GM21515 (cell line): ENCODE measurements around the gene LRRC32.
"Not testable (repeated sequence)": the region's sequence is repeated elsewhere in the genome, so short reads cannot be mapped to it uniquely, and the experiment has no call there.

ENCODE experiments used
- ATAC-seq: cut with Tn5 transposase; IDR thresholded peaks from one replicate; pipeline ENCODE4 v1.9.1; 2021; ENCODE audit not compliant: unreplicated experiment

LRRC32 gene

DNA sequence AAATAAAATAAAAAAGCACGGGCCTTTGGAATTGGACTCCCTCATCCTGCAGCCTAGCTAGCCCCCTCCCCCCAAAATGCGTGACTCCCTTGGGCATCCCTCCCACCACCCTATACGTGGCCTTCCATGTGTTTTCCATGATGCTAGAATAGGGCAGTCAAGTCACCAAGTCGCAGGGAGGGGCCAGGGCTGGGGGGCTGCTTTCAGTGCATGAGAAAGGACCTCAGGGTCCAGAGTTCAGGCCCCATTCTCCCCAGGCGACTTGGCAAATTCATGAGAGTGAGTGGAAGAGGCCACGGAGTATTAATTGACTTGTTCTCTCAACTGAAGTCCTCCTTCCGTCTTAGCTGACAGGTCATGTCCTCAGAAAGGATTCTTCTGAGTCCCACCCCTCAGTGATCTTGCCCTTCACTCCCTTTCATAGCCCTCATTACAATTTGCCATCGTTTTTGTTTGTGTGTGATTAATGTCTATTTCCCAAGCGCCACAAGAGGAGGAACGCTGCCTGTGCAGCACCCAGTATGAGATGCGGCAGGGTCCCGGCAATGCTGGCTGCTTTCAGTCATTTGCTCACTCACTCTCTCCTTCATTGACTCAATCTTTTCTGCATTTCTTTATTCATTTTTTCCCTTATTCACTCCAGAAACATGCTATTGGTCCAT lies 17.4 kb downstream of the LRRC32 start:
- ATAC-seq = no peak

DNA sequence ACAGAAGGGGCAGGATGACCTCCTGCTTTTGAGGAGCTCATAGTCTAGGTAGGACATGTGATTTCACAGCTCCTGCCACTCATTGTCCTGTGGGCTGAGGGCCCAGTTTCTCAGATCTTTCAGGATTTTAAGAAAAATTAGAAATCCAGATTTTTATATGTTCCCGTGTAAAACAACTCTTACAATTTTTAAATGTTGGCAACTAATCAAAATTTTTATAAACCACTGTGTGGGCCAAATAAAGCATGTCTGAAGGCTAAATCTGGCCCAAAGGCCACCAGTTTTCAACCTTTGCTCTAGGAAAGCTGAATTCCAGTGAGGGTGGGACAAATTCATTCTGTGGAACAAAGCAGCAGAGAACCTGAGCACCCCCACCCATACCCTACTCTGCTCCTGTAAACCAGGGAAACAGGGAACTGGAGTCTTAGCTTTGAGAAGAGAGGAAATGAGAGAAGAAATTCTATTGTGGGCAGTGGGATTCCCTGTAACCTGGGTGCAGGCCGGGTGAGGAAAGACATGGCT lies 20.6 kb downstream of the LRRC32 start:
- ATAC-seq = no peak

DNA sequence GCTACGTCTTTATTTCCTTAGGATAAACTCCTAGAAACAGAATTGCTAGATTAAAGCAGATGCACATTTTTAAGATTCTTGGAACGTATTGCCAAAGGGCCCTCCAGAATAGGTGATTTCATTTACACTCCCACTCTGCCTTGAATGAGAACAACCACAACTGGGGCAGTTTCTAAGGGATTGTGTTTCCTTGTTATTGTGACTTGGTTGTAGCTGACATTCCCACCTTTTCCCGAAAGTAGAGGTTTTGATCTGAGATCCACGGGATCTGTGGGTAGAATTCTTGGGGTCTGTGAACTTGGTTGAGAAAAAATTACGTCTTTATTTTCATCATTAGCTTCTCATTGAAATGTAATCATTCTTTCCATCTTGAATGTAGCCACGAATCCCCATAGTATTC lies 21.5 kb downstream of the LRRC32 start:
- no peak for ATAC-seq

DNA sequence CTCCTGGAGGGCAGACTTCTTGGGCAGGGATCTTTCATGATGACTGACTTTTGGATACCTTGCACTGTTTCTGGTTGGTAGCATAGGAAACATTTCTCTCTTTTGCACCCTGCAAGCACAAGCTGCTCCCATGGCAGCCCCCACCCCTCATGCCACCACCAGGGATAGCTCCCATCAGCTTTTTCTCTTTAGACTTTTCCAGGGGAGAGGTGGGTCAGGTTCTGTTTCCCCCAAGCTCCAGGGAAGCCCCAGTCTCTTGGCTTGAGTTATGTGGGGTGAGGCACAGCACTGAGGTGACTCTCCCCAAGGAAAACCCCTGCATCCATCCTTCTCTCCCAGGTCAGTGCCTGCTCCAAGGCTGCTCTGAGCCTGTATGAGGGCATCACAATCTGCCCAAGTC lies 22.5 kb downstream of the LRRC32 start:
- no peak for ATAC-seq

DNA sequence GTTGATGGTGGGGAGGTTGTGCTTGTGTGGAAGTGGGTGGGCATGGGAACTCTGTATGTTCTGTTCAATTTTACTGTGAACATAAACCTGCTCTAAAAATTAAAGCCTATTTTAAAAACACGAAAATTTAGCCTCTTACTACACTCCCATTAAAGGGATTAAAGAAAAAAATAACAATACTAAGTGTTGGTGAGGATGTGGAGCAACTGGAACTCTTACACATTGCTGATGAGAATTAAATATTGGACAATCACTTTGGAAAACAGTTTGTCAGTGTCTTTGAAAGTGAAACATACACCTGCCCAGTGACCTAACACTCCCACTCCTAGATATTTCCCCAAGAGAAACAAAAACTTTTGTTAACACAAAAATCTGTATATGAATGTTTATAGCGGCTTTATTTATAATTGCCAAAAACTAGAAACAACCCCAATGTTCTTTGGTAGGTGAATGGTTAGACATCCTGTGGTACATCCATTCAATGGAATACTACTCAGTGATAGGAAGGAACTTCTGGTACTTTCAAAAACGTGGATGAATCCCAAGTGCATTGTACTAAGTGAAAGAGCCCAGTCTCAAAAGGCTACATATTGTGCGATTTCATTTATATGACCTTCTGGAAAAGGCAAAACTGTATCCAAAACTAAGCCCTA lies 23.5 kb downstream of the LRRC32 start:
- no peak for ATAC-seq

DNA sequence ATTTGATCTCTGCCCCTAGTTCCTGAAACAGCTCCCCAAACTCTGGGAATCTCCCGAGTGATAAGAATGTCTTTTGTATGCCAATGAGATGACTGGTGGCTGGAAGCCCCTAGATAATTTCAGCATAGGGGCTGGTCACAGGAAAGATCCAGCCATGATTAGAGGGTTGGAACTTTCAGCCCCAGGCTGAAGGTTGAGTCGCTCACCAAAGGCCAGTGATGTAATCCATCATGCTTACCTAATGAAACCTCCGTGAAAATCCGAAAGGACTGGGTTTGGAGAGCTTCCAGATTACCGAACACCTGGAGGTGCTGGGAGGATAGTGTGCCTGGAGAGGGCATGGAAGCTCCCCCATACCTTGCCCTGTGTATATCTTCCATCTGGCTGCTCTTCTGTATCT lies 26.0 kb downstream of the LRRC32 start:
- no peak for ATAC-seq

DNA sequence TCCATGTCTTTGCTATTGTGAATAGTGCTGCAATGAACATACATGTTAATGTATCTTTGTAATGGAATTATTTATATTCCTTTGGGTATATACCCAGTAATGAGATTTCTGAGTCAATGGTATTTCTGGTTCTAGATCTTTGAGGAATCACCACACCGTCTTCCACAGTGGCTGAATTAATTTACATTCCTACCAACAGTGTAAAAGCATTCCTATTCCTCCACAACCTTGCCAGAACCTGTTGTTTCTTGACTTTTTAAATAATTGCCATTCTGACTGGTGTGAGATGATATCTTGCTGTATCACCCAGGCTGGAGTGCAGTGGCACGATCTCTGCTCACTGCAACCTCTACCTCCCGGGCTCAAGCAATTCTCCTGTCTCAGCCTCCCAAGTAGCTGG lies 26.8 kb downstream of the LRRC32 start:
- not testable (repeated sequence) for ATAC-seq

DNA sequence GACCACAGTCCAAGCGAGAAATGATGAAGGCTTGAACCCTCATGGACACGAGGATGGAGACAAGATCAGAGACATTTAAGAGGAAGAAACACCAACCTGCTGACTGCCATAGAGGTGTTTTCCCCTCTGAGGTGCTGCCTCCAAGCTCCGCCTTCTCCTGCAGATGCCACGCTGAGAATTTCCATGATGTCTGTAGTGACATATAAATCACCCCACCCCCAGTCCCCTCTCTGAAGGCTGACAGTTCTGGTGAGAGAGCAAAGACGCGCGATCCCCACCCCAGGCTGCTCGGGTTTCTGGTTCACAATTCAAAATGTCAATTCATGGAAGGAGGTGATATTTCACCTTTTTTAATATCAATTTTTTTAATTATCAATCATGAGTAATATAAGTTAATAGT lies 28.2 kb downstream of the LRRC32 start:
- ATAC-seq = no peak

DNA sequence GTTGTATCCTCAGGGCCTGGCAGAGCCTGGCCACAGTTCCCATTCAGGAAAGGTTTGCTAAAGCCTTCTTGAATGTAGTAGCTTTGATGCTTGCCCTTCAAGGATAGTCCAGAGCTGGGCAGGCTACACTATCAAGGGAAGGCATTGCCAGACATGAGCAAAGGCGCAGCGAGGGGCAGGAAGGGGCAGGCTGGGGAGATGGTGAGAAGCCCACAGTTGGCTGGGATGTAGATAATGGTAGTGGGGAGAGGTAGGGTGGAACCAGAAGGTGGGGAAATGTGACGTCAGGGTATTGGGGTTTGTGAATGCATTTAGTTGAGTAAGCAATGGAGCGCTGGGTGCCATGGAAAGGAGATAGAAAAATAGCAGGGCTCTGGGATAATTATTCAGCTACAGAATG lies 28.6 kb downstream of the LRRC32 start:
- no peak for ATAC-seq

DNA sequence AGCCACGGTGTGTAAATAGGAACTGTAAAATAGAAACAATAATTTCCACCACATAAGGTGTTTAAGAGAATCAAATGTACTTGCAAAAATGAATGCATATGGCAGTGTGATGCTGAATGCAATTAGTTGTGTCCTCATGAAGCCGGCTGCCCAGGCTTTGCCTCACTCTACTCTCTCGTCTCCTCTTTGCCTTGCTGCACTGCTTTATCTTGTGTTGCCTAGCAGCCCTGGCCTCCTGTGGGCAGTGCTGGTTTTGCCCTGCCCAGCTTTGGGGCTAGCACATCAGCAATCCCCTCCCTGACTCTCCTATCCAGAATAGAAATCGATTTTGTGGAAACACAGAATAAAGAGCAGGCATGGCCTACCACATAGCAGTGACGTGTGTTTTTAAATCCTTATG lies 30.0 kb downstream of the LRRC32 start:
- no peak for ATAC-seq

DNA sequence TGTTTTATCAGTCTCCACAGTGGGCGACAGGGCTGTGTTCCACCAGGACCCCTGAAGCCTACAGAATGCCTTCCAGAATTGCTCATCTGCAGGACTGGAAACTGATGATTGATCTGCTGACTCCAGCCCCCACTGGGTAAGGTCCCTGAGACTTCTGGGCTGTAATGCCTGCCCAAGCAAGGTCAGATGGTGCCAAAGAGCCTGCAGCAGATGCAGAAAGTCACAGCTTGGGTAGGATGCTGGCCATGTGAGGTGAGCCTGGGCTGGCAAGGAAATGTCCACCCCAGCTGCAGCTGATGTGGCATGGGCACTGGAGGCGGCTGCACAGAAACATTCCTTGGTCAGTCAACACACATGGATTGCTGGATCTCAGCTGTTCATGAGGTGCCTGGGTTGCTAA lies 30.9 kb downstream of the LRRC32 start:
- no peak for ATAC-seq

DNA sequence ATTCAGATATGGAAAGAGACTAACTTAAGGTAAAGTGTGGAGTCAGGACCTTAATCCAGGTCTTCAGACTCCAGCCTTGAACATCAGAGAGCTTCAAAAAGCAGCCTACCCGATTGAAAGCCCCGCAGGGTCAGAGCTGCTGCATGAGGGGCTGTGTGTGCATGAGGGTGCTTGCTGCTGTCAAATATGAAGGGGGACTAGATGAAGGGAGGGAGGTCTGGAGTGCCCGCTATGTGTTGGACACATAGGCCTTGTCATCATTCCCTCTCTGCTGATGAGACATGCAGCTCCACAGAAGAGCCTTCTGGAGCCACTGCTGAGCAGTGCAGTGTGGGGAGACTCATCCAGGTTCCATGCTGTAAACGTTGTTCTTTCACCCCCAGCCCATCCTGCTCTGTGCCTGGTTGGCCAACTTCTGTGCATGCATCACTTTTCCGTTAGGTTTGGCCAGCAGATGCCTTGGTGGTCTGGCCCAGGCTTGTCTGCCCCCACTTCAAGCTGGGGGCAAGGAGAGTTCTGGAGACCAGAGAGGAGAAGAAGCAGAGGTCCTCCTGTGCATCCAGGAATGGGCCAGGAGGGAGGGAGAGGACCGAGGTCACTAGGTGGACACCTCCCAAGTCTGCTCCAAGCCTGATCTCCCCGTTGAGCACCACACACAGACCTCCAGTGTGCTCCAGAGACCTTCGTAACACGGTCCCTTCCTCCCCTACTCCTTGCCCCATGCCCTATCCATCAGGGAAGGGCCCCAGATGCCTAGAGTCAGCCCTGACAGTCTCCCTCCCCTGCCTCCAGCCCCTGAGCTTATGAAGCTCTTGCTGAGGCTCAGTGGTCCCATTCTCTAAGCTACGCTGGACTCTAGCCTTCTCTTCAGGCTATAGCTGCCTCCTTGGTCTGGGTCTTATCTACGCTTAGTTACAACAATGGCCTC lies 32.0 kb downstream of the LRRC32 start:
- no peak for ATAC-seq

DNA sequence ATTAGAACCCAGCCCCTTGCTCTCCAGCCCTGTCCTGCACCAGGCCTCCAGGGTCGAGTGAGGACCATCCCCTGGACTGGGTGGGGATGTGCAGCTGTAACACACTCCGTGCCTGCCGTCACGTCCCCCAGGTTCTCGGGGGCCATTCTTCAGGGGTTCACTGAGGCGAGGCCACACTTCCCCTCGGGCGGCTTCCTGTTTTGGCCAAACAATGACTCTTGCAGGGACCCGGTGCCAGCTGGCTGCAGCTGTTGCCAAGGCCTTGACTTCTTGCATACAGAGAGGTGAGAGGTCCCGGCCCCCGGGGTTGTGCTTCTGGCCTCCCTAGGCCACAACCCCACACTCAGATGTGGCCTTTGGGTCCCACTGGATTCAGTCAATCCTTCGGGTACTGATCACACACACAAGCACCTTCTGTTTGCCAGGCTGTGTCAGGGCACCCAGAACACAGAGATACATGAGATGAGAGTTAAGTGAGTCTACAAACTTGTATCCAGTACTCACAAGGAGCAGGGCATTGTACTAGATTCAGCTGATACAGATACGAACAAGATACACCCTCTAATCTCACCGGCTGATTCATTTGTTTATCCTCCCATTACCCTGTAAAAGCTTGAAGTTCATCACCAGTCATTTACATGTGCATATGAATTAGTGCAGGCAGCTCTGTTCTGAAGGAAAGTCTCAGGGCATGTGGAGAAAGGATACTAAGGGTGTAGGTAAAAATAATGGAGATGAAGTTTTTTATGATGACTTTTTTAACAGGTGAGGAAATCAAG lies 32.9 kb downstream of the LRRC32 start:
- peak; percentile 82 for ATAC-seq

DNA sequence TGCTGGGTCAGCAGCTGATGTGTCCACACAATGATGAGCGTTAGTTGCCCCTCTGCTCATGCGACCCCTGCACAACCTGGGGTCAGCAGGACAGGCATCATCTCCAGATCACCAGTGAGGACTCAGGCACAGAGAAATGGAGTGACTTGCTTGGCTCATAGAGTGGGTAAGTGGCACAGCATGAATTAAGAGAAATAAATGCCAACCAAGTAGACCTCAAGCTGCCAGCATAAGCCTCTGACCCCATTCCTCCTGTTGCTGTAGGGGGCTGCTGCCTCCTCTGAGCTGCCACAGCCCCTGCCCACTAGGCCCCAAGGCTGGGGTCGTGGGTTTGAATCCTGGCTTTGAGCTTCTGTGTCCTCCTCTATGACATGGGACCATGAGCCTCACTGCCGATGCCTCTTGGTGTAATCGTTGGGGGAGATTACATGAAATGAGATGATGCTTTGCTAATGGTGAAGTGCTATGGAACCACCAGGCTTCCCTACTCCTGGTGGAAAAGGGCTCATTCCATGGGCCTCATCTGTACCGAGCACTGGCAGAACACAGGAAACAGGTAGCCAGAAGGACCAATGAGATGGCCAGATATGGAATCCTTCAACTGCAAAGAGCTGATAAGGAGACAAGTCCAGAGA lies 33.6 kb downstream of the LRRC32 start:
- no peak for ATAC-seq

DNA sequence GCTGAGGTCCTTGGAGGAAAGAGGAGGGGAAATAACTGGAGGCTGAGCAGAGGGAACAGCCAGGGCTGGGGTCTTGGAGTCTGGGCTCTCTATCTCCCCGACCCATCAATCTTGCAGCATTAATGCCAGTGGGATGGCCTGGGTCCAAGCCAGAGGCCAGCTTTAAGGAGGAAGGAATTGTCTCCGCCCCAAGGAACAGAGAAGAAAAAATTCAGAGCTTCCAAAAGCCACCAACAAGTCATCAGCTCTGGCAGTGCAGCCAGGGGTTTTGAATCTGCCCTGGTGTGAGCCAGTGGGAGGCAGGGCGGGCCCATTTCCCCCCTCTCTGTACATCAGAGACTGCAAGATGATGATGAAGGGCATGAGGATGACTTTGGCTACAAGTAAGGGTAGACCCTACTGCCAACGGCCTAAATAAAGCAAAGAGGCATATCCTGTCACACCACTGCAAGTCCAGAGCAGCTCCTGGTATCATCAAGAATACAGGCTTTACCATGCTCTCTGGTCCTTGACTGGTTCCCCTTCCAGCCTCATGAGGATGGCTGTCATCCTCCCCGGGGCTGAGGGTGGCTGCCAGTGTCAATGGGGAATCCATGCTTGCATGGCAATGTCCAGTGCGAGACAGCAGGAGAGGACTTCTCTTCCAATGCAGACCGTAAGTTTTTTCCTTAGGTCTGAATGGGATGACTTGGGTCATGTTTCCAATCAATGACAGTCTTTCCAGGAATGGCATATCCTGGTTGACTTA lies 34.4 kb downstream of the LRRC32 start:
- no peak for ATAC-seq

DNA sequence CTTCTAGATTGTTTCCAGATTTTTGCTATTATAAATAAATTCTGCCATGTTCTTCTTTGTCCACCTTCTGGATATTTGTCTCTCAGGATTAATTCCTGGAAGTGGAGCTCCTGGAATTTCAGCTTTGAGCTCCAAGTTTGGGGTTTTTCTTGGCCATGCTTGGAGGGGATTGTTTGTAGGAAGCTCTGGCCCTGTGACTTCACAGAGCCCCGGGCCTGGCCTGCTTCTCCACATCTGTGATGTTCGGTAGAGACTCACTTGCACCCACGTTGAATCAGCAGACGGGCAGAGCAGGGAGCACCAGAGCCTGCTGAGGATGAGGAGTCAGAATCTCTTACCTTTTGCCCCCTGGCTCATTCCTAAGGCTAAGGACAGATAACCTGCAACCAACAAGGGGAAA lies 35.7 kb downstream of the LRRC32 start:
- ATAC-seq = no peak

DNA sequence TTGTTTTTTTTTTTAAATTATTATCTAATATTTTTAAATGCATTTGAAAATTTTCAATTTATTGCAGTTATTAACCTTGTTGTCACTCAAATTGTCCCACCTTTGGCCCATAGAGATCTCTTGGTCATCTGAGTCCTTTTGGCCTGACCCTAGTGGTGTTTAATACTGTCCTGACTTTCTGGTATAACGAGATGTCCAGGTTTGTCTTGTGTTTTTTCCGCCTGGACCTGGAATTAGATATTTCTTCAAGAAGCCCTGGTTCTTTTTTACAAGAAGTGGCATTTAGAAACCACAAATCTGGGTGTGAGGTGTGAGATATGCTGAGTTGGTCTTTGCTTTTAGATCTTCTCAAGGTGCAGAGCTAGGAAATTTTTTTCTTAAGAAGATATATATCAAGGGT lies 38.1 kb downstream of the LRRC32 start:
- no peak for ATAC-seq

DNA sequence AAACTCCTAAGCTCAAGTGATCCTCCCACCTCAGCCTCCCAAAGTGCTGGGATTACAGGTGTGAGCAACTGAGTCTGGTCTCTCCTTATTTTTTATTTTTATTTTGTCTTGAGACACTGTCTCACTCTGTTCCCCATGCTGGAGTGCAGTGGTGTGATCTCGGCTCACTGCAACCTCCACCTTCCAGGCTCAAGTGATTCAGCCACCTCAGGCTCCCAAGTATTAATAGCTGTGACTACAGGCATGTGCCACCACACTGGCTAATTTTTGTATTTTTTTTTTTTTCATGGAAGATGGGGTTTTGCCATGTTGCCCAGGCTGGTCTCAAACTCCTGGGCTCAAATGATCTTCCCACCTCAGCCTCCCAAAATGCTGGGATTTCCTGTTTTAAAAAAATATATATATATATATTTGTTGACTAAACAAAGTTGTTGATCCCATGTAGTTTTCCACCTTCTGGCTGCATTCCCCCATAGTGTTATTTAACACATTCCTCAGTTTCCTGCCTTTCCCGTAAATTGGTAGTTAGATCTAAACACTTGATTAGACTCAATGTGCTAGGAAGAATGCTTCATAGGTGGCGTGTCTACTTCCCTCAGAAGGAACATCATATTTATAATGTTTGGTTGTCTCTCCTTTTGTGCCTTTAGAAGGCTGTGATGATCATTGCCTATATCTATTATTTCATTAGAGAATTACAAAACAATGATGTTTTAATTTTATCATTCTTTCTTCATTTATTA lies 38.8 kb downstream of the LRRC32 start:
- no peak for ATAC-seq
